Fibroblast of the aortic adventitia (primary cell): ENCODE results near the gene HNMT. TPM values are rescaled to one million over a fixed set of nuclear protein-coding genes. Genes with fewer than 3 reads are reported as not detected.
"Not testable (repeated sequence)": the region's sequence is repeated elsewhere in the genome, so short reads cannot be mapped to it uniquely, and the experiment has no call there.

Source experiments
- DNase-seq: peaks from one replicate; pipeline ENCODE4 v3.0.0-alpha.2; 2010; ENCODE audit warnings: low read depth
- H3K4me3 ChIP-seq: 2 replicates; pipeline ENCODE4 v1.5.1; 2011; ENCODE audit warnings: low read depth, mild to moderate bottlenecking, control low read depth, low read length, moderate library complexity
- CTCF ChIP-seq: IDR thresholded peaks from 2 replicates; pipeline ENCODE4 v1.5.1; 2011; ENCODE audit warnings: mild to moderate bottlenecking, low read length, control low read depth, inconsistent platforms; ENCODE audit not compliant: insufficient read depth
- total RNA-seq: library from RNA; depleted of rRNA; stranded (reverse); fragments of >200 nt; gene quantifications from 2 replicates; pipeline ENCODE4 v1.2.3, GENCODE V29; 2012; ENCODE audit warnings: low replicate concordance

HNMT gene
- total RNA-seq, 1 donor, result 32.2 TPM

- DNase-seq, result peak; percentile 51
- no peak for TF ChIP-seq CTCF
Measured at GRCh38 chr2:137980459-137980858, 16.2 kb downstream of the HNMT start.

GRCh38 chr2:137981112-137981656 is 16.9 kb downstream of the HNMT start:
- no peak overlapping the region for H3K4me3 ChIP-seq
- no peak for TF ChIP-seq CTCF
- no peak for DNase-seq

More at GRCh38 chr2:137980459-137980858, 16.2 kb downstream of the HNMT start:
- no peak overlapping the region for H3K4me3 ChIP-seq

GRCh38 chr2:137983581-137983980 is 19.3 kb downstream of the HNMT start:
- H3K4me3 ChIP-seq, result no peak overlapping the region
- TF ChIP-seq CTCF, result no peak
- no peak for DNase-seq

- no peak for DNase-seq
- TF ChIP-seq CTCF, result no peak
- no peak overlapping the region for H3K4me3 ChIP-seq
Measured at GRCh38 chr2:137986268-137986667, 22.0 kb downstream of the HNMT start.

GRCh38 chr2:137987011-137987410 is 22.7 kb downstream of the HNMT start:
- H3K4me3 ChIP-seq, result no peak overlapping the region
- no peak for TF ChIP-seq CTCF
- no peak for DNase-seq

GRCh38 chr2:137991078-137991477 is 26.8 kb downstream of the HNMT start:
- no peak for TF ChIP-seq CTCF
- no peak for DNase-seq
- no peak overlapping the region for H3K4me3 ChIP-seq

- H3K4me3 ChIP-seq, result no peak overlapping the region
- DNase-seq, result no peak
- no peak for TF ChIP-seq CTCF
Measured at GRCh38 chr2:137992039-137992646, 27.9 kb downstream of the HNMT start.

- H3K4me3 ChIP-seq, DNase-seq: not testable (repeated sequence)
Measured at GRCh38 chr2:137993715-137994476, 29.6 kb downstream of the HNMT start.

GRCh38 chr2:137995368-137995767 is 31.1 kb downstream of the HNMT start:
- not testable (repeated sequence) for H3K4me3 ChIP-seq, DNase-seq

GRCh38 chr2:137996158-137996557 is 31.9 kb downstream of the HNMT start:
- H3K4me3 ChIP-seq, DNase-seq: not testable (repeated sequence)
